Ascending aorta (tissue), 2 donors: Measurements from ENCODE around the gene AVP. TPM values are rescaled to one million over a fixed set of nuclear protein-coding genes. Genes with fewer than 3 reads are reported as not detected.

Experiments
- DNase-seq, 2 donors: peaks; one replicate each; pipeline ENCODE4 v3.0.0-alpha.2; 2019; ENCODE audit warnings: low spot score in 2 of 2
- H3K27ac ChIP-seq, 2 donors: fragments of 200-600 bp; sonication (generic); one replicate each; pipeline ENCODE4 v1.5.1; 2016 to 2017; ENCODE audit warnings: mild to moderate bottlenecking in 1 of 2
- H3K27me3 ChIP-seq: fragments of 200-600 bp; sonication (generic); one replicate; pipeline ENCODE4 v1.5.1; 2017
- H3K36me3 ChIP-seq, 2 donors: fragments of 200-600 bp; sonication (generic); one replicate each; pipeline ENCODE4 v1.5.1; 2016
- H3K4me1 ChIP-seq, 2 donors: fragments of 200-600 bp; sonication (generic); one replicate each; pipeline ENCODE4 v1.5.1; 2016 to 2017; ENCODE audit warnings: mild to moderate bottlenecking in 1 of 2
- H3K4me3 ChIP-seq, 2 donors: fragments of 200-600 bp; sonication (generic); one replicate each; pipeline ENCODE4 v1.5.1; 2016 to 2017; ENCODE audit warnings: mild to moderate bottlenecking in 1 of 2
- H3K9me3 ChIP-seq, 2 donors: fragments of 200-600 bp; sonication (generic); one replicate each; pipeline ENCODE4 v1.5.1; 2016
- CTCF ChIP-seq, 3 experiments: fragments of 200-600 bp in 2 of 3; fragments of 450-650 bp in 1 of 3; sonication (generic) in 2 of 3; IDR thresholded peaks; one replicate each; pipeline ENCODE4 v1.5.1; 2016 to 2019; ENCODE audit warnings: antibody characterized with exemption in 3 of 3, mild to moderate bottlenecking in 1 of 3, moderate library complexity in 1 of 3
- intact Hi-C: fragments of 100-400 bp; cut with DNase I; formaldehyde crosslinking; loops from one replicate; pipeline ENCODE4 v1.15.1; 2023
- total RNA-seq: library from RNA; depleted of rRNA; stranded (reverse); fragments of >200 nt; gene quantifications from one replicate; pipeline ENCODE4 v1.1.0, GENCODE V29; 2016

The AVP gene
- total RNA-seq, result not detected

GRCh38 chr20:3084283-3084985 lies at the start of gene AVP:
Gene AVP (minus strand): TSS chr20:3084724. CDS start chr20:3084674, 50 bp downstream.
- intact Hi-C loops, result no loop called here
- no peak for TF ChIP-seq CTCF (IDR thresholded peaks at IDR 0.05)
- Histone ChIP-seq H3K27ac (no peak within 1 kb of the TSS), H3K36me3 (no peaks in the 10 kb centered on the region), H3K9me3 (no peaks in the 10 kb centered on the region), H3K4me3 (no peak within 1 kb of the TSS), H3K27me3 (peaks cover 20% of the 10 kb centered on the region), H3K4me1 (peaks cover 0 to 2% of the 10 kb centered on the region in 2 donors)
- DNase-seq, result no peak

GRCh38 chr20:3134151-3134550 lies 49.6 kb upstream of the AVP start:
- no peaks in the 10 kb centered on the region for H3K9me3 ChIP-seq
- H3K36me3 ChIP-seq, result no peaks in the 10 kb centered on the region
- intact Hi-C loops, result no loop called here
- no peak overlapping the region for H3K4me3 ChIP-seq
- no peak overlapping the region for H3K27ac ChIP-seq
- no peak for DNase-seq
- TF ChIP-seq CTCF (IDR thresholded peaks at IDR 0.05), result no peak
- H3K27me3 ChIP-seq, result no peaks in the 10 kb centered on the region
- H3K4me1 ChIP-seq, result no peaks in the 10 kb centered on the region

GRCh38 chr20:3133155-3133554 lies 48.6 kb upstream of the AVP start:
- Histone ChIP-seq H3K36me3 (no peaks in the 10 kb centered on the region), H3K9me3 (no peaks in the 10 kb centered on the region), H3K27me3 (no peaks in the 10 kb centered on the region), H3K4me1 (no peaks in the 10 kb centered on the region), H3K27ac (no peak overlapping the region), H3K4me3 (no peak overlapping the region)
- intact Hi-C loops, result no loop called here
- no peak for TF ChIP-seq CTCF (IDR thresholded peaks at IDR 0.05)
- DNase-seq, result no peak

- Histone ChIP-seq H3K27me3 (no peaks in the 10 kb centered on the region), H3K36me3 (no peaks in the 10 kb centered on the region), H3K27ac (no peak overlapping the region), H3K4me3 (no peak overlapping the region), H3K4me1 (no peaks in the 10 kb centered on the region), H3K9me3 (no peaks in the 10 kb centered on the region)
- TF ChIP-seq CTCF (IDR thresholded peaks at IDR 0.05), result no peak
- no peak for DNase-seq
- intact Hi-C loops, result no loop called here
Measured at GRCh38 chr20:3130051-3130600, 45.6 kb upstream of the AVP start.

GRCh38 chr20:3129094-3129493 lies 44.6 kb upstream of the AVP start:
- no peak for TF ChIP-seq CTCF (IDR thresholded peaks at IDR 0.05)

More at GRCh38 chr20:3129094-3129493, 44.6 kb upstream of the AVP start:
- Histone ChIP-seq H3K27ac (no peak overlapping the region), H3K4me1 (no peaks in the 10 kb centered on the region), H3K36me3 (no peaks in the 10 kb centered on the region), H3K27me3 (no peaks in the 10 kb centered on the region), H3K4me3 (no peak overlapping the region), H3K9me3 (no peaks in the 10 kb centered on the region)
- intact Hi-C loops, result no loop called here
- no peak for DNase-seq
